Measurements from ENCODE around the gene SAMD3.

GRCh38 chr6:130269969-130270635 is 47.4 kb upstream of the SAMD3 start:
- TF ChIP-seq POLR2A (IDR thresholded peaks at IDR 0.05): no peak
- TF ChIP-seq CTCF (IDR thresholded peaks at IDR 0.05): no peak

Data from right lobe of liver (tissue), 4 donors.